ENCODE results near the gene NCAM1.
"Not testable (repeated sequence)": the region's sequence is repeated elsewhere in the genome, so short reads cannot be mapped to it uniquely, and the experiment has no call there.

NCAM1 gene

GRCh38 chr11:112961146-112961668 is at the start of gene NCAM1:
TSS of gene NCAM1 (plus strand) at chr11:112961420.
- DNase-seq, result peak; percentile 4

- no peak for DNase-seq
Measured at GRCh38 chr11:112922606-112923005, 38.6 kb upstream of the NCAM1 start.

- DNase-seq, result not testable (repeated sequence)
Measured at GRCh38 chr11:112924836-112925235, 36.4 kb upstream of the NCAM1 start.

GRCh38 chr11:112925516-112926310 is 35.5 kb upstream of the NCAM1 start:
- DNase-seq, result no peak

DNA sequence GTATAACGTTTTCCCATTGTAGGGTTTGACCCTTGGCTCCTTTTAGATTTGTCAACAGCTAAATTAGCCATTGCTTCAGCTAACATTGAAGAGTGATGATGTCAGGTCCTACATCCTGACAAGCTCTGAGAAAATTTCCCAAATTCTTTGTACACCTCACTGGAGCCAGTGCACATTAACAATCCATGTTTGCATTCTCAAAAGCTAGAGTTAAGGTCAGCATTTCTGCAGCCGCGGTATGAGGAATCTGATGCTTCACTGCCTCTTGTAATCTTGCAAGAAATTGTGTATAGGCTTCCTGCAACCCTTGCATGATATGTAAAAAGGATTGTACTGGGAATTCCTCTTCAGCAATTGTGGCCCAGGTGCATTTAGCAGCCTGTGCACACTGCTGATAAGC is 33.1 kb upstream of the NCAM1 start:
- no peak for DNase-seq

DNA sequence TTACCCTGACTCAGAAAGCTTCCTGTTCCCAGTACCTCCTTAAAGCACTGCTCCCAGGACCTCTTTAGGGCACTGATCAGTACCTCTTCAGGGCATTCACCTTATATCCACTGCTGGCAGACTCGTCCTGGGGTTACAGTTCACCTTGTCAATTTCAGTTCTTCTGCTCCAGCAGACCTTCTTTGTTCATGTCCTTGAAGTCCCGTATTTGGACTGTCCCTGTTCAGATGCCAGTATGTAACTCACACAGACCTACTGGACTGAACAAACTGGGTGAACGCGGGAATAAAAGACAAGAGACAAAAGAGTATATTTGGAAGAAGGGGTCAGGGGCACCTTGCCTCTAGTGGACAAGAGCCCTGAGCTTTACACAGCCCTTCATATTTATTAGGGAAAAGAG is 31.8 kb upstream of the NCAM1 start:
- no peak for DNase-seq

DNA sequence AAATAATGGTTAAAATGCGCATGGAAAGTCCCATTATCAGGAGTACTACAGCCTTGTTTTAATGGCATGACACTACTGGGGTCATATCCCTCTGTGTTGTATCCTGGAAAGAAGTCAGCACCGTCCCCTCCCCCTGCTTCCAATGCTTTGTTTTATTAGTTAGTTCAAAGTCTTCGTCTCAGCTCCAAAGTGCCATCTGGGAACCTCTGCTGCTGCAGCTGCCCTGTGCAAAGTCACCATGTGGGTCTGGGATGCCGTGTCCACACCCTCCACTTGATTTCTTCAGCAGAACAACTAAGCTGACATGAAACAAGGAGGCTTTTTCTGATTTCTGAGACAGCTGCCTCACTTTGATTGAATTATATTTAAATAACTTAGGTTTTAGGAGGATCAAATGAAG is 29.5 kb upstream of the NCAM1 start:
- no peak for DNase-seq

- no peak for DNase-seq
Measured at GRCh38 chr11:112932593-112932992, 28.6 kb upstream of the NCAM1 start.

- no peak for DNase-seq
Measured at GRCh38 chr11:112933970-112934369, 27.2 kb upstream of the NCAM1 start.

DNA sequence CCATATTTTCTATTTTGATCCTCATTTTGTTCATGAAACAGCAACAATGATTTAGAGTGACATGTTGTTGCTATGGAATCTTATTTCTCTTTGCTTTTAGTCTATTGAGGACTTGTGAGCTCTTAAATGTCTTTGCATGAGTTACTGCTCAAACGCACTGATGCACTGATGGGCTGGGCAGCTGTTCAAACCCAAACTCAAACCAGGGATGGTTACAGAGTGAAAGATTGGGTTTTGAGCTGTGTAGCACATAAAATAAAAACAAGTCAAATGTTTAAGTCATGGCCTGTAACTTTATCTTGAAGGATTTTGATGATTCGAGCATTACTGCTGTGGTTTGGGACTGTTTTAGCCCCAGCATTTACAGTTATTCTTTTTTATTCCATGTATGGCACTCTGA is 20.1 kb upstream of the NCAM1 start:
- DNase-seq, result no peak

DNA sequence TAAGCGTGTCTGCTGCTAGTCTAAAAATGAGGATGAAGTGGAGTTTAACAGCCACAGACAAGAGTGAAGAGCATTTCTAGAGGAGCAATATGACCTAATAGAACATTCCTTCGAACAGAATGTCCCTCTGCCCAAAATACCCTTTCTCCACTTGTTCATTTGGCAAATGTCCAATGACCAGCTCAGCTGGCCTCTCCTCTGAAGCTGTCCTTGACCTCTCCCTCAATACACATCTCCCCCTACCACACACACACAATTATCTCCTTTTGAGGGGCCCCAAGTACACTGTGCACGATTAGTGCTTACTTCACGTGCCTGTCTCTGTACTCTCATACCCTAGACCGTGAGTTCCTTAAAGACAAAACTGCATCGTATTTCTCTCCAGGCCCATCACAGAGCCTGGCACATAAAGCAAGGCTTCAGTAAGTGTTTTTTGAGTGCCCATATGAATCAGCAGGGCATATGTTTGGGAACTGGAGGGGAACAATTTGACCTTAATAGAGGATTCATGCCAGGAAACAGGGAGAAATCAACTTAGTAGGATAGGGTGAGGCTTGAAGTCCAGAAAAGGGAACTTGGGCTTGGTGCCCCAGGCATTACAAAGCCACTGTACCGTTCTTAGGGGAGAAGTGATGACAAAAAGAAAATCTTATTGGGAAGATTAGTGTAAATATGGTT is 18.1 kb upstream of the NCAM1 start:
- no peak for DNase-seq

GRCh38 chr11:112946866-112947265 is 14.4 kb upstream of the NCAM1 start:
- DNase-seq, result no peak

DNA sequence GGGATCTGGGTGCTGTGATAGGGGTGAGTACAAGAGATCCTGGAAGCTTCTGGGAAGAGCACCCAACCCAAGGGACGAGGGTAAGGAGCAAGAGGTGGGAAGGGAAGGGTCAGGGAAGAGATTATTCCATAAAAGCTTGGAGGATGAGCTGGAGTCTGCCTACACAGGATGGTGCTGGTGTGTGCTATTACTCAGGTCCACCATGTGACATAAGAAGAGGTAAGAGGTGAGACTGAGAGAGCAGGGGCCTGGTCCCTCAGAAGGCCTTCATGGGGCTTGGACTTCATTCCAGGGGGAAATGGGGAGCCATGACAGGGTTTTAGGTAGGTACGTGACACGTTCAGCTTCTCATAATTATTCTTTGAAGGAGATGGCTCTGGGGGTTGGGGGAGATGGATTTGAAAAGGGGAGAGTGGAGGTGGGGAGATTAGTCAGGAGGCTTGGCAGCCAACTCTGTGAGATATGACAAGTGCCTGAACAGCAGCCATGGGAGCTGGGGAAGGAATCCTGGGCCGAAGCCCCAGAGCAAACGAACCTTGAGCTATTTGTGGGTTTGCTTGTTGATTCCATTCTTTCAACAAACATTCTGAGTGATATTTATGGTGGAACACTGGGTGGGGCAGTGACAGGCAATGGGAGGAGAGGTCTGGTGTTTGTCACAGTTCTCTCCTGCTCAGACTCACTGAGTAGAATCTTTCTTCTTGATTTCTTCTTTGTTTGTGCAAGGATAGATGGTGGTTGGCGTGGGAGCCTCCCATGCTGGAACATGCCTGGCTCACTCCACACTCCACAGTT is 11.2 kb upstream of the NCAM1 start:
- DNase-seq, result no peak

DNA sequence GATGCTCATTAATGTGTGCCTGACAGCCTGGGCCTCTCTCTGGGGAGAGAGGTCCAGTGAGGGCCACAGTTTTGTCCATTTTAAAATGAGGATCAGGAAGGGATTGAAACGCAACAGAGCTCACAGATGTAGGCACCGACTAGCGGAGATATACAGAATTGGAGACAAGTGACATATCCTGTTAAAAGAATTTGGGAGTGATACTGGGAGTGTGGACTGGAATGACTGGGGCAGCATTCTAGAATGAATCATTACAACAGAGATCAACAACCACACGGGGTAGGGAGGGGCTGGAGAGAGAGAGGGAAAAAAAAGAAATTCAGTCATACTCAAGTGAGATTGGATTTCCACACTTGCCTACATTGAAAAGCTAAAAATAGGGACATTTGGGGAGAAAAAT is 2.5 kb upstream of the NCAM1 start:
- peak; percentile 4 for DNase-seq

DNA sequence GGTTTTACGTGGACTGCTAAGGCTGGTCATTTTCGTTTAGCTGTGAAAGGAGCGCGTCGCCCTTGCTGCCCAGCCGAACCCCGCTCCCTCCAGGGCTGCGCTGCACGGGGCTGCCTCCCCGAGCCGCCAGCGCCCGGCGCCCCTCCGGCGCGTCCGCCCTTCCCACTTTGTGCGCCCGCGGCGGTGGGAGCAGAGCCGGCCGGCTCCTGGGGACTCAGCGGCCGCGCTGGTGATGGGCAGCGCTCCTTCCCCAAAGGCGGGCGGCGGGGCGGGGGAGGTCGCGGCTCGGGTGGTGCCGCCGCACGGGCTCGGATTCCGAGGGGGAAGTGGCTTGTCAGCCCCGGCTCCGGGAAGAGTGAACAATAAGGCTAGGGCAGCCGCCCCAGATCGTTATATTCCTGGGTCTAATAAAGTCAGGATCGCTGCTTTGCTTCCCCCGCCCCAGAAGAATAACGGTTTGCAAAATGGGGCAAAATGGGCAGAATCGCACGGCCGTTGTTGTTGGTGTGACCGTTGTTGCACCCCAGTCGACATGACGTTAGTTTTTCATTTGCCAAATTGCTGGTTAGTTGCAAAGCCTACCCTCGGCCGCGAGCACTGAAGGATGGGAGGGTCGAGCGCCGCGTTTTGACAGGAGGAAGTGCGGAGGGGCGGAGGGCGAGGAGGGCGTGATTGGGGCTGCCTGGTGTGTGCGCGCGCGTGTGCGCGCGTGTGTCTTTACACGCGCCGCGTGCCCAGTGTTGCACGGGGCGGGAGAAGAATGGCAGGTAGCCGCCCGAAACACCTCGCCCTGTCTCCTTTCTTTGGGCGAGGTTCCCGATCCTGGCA is 745 bp downstream of the NCAM1 start:
- no peak for DNase-seq

- DNase-seq, result no peak
Measured at GRCh38 chr11:112962579-112963367, 1.6 kb downstream of the NCAM1 start.

GRCh38 chr11:112963368-112963955 is 2.2 kb downstream of the NCAM1 start:
- no peak for DNase-seq

GRCh38 chr11:112965656-112966055 is 4.4 kb downstream of the NCAM1 start:
- DNase-seq, result no peak

GRCh38 chr11:112966561-112966960 is 5.3 kb downstream of the NCAM1 start:
- DNase-seq, result no peak

- peak; percentile 3 for DNase-seq
Measured at GRCh38 chr11:112967082-112967481, 5.9 kb downstream of the NCAM1 start.

Data from NCI-H226 (cell line).